ENCODE measurements around the gene SLC22A13.

DNA sequence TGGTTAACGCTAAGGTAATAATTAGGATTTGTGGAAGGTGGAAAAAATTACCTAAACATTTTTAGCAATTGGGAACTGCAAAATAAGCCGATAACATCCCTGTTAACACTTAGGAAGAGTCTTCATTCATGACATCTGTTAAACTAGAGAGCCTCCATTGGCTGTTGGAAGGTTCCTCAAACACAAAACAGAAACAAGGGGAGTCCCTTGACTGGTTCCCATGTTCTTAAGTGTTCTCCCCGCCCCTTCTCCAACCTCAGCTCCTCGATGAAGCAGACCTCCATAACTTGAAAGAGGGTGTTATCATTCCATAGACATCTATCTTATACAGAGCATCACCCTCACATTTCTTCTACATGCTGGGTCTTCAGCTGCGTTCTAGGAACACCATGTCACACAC, 2.5 kb downstream of the SLC22A13 start:
- TF ChIP-seq CTCF (IDR thresholded peaks at IDR 0.05) = no peak
- no peak for TF ChIP-seq POLR2A (IDR thresholded peaks at IDR 0.05)
